ENCODE measurements around the gene CEND1.

The CEND1 gene

DNA sequence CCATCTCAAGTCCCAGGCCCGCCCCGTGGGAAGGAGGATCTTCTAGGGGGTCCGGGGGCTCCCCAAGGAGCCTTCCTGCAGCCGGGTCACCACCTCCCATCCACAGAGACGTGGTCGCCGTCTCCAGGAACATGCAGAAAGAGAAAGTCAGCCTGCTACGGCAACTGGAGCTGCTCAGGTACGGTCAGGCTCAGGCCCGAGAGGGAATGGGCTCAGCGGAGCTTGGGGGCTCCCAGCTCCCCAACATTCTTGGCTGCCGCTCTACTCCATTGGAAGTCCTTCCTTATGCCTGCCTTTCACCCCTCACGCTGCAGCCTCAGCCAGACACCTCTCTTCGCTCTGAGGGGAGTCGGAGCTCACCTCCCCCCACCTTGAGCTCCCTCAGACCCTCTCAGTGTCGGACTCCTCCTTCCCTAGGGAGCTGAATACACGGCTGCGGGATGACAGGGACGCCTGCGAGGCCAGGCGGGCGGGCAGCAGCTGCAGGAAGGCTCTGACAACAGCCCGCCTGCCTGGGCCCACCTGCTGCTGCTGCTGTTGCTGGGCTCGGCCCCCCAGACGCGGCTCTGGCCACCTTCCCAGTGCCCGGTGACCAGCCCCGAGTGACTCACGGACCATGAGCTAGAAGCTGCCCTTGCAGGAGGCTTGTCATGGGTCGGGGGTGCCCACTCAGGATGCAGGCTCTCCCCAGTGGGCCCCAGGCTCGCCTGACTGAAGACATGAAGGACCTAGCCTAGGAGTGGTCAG, 41.4 kb upstream of the CEND1 start:
- Histone ChIP-seq H3K4me1 (ENCODE audit: insufficient read depth, low read length) (peaks cover 30% of the 10 kb centered on the region), H3K27me3 (ENCODE audit: insufficient read depth, low read length, poor library complexity) (peaks cover 48% of the 10 kb centered on the region), H3K36me3 (ENCODE audit: insufficient read depth, low read length) (no peaks in the 10 kb centered on the region), H2AFZ (ENCODE audit: low read depth, low read length) (no peak overlapping the region), H3K9me3 (ENCODE audit: insufficient read depth, low read length, severe bottlenecking) (no peaks in the 10 kb centered on the region), H3K79me2 (ENCODE audit: insufficient read depth, low read length) (no peaks in the 10 kb centered on the region), H3K27ac (ENCODE audit: low read length) (no peak overlapping the region), H3K4me3 (ENCODE audit: low read depth in 1 of 2, low read length in 2 of 2) (no peak overlapping the region), H3K4me2 (ENCODE audit: insufficient read depth, low read length) (no peak overlapping the region), H4K20me1 (ENCODE audit: insufficient read depth, low read length) (peaks cover 17% of the 10 kb centered on the region), H3K9ac (ENCODE audit: low read depth, low read length) (no peak overlapping the region)
- no peak for DNase-seq
- no peak for ATAC-seq (ENCODE audit: insufficient read depth, low read depth)
- TF ChIP-seq EZH2 (IDR thresholded peaks at IDR 0.05; ENCODE audit: borderline replicate concordance, low read depth, low read length, severe bottlenecking) = no peak
- TF ChIP-seq, protein P1, sequence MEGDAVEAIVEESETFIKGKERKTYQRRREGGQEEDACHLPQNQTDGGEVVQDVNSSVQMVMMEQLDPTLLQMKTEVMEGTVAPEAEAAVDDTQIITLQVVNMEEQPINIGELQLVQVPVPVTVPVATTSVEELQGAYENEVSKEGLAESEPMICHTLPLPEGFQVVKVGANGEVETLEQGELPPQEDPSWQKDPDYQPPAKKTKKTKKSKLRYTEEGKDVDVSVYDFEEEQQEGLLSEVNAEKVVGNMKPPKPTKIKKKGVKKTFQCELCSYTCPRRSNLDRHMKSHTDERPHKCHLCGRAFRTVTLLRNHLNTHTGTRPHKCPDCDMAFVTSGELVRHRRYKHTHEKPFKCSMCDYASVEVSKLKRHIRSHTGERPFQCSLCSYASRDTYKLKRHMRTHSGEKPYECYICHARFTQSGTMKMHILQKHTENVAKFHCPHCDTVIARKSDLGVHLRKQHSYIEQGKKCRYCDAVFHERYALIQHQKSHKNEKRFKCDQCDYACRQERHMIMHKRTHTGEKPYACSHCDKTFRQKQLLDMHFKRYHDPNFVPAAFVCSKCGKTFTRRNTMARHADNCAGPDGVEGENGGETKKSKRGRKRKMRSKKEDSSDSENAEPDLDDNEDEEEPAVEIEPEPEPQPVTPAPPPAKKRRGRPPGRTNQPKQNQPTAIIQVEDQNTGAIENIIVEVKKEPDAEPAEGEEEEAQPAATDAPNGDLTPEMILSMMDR (IDR thresholded peaks at IDR 0.05; ENCODE audit: borderline replicate concordance, extremely low read depth, low read length, poor library complexity, severe bottlenecking) = no peak

- Histone ChIP-seq H3K27ac (ENCODE audit: low read length) (no peak overlapping the region), H3K36me3 (ENCODE audit: insufficient read depth, low read length) (peaks cover under 1% of the 10 kb centered on the region; the same call in 1 of the 2 replicates), H3K9ac (ENCODE audit: low read depth, low read length) (no peak overlapping the region), H3K27me3 (ENCODE audit: insufficient read depth, low read length, poor library complexity) (peaks cover 53% of the 10 kb centered on the region), H3K79me2 (ENCODE audit: insufficient read depth, low read length) (no peaks in the 10 kb centered on the region), H3K4me3 (ENCODE audit: low read depth in 1 of 2, low read length in 2 of 2) (no peak overlapping the region), H2AFZ (ENCODE audit: low read depth, low read length) (no peak overlapping the region), H3K4me2 (ENCODE audit: insufficient read depth, low read length) (no peak overlapping the region), H4K20me1 (ENCODE audit: insufficient read depth, low read length) (peaks cover 15% of the 10 kb centered on the region), H3K9me3 (ENCODE audit: insufficient read depth, low read length, severe bottlenecking) (no peaks in the 10 kb centered on the region), H3K4me1 (ENCODE audit: insufficient read depth, low read length) (peaks cover 35% of the 10 kb centered on the region)
- DNase-seq (peak; percentile 54), ATAC-seq (ENCODE audit: insufficient read depth, low read depth) (peak; percentile 24; the same call in 2 of the 3 replicates)
- TF ChIP-seq EZH2 (IDR thresholded peaks at IDR 0.05; ENCODE audit: borderline replicate concordance, low read depth, low read length, severe bottlenecking) = no peak
- TF ChIP-seq, protein P1 (IDR thresholded peaks at IDR 0.05; ENCODE audit: borderline replicate concordance, extremely low read depth, low read length, poor library complexity, severe bottlenecking) = no peak
These were observed 40.6 kb upstream of the CEND1 start for GRCh38 chr11:830295-831117.

DNA sequence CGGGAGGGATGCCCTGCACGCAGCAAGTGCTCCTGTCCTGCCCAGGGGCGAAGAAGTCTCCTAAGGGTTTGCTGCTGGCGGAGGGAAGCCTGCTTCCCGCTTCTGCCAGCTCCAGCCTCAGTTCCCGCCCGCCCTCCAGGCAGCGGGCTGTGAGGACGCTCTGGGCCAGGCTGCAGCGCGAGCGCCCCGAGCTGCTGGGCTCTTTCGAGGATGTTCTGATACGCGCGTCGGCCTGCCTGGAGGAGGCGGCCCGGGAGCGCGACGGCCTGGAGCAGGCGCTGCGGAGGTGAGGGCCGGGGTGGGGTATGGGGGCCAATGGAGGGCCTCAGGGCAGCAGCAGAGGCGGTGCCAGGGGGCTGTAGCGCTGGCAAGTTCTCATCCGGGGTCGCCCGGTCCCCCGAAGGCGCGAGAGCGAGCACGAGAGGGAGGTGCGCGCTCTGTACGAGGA, 40.0 kb upstream of the CEND1 start:
- Histone ChIP-seq H3K27me3 (ENCODE audit: insufficient read depth, low read length, poor library complexity) (peaks cover 53% of the 10 kb centered on the region), H3K4me1 (ENCODE audit: insufficient read depth, low read length) (peaks cover 35% of the 10 kb centered on the region), H3K9ac (ENCODE audit: low read depth, low read length) (no peak overlapping the region), H3K9me3 (ENCODE audit: insufficient read depth, low read length, severe bottlenecking) (no peaks in the 10 kb centered on the region), H2AFZ (ENCODE audit: low read depth, low read length) (no peak overlapping the region), H3K79me2 (ENCODE audit: insufficient read depth, low read length) (no peaks in the 10 kb centered on the region), H3K4me2 (ENCODE audit: insufficient read depth, low read length) (no peak overlapping the region), H3K36me3 (ENCODE audit: insufficient read depth, low read length) (peaks cover 7% of the 10 kb centered on the region), H3K4me3 (ENCODE audit: low read depth in 1 of 2, low read length in 2 of 2) (no peak overlapping the region), H4K20me1 (ENCODE audit: insufficient read depth, low read length) (peaks cover 21% of the 10 kb centered on the region), H3K27ac (ENCODE audit: low read length) (no peak overlapping the region)
- no peak for ATAC-seq (ENCODE audit: insufficient read depth, low read depth)
- no peak for DNase-seq
- TF ChIP-seq, protein P1 (IDR thresholded peaks at IDR 0.05; ENCODE audit: borderline replicate concordance, extremely low read depth, low read length, poor library complexity, severe bottlenecking) = no peak
- TF ChIP-seq EZH2 (IDR thresholded peaks at IDR 0.05; ENCODE audit: borderline replicate concordance, low read depth, low read length, severe bottlenecking) = no peak

Measured in DND-41 (cell line).